GM20431 (cell line): Measurements from ENCODE around the gene LRRFIP2.

Experiments
- in situ Hi-C: fragments of 300-500 bp; cut with MseI, MboI; formaldehyde crosslinking; loops from one replicate; pipeline ENCODE4 v1.15.0; 2020; ENCODE audit warnings: low sequenced_read_pairs; ENCODE audit not compliant: unreplicated experiment

The LRRFIP2 gene

GRCh38 chr3:37032961-37033360 lies 141.4 kb downstream of the LRRFIP2 start:
- in situ Hi-C loops, result no loop called here

GRCh38 chr3:37031096-37031682 lies 143.2 kb downstream of the LRRFIP2 start:
- in situ Hi-C loops, result no loop called here

- in situ Hi-C loops, result no loop called here
Observed at GRCh38 chr3:37030588-37030987, 143.8 kb downstream of the LRRFIP2 start.

- in situ Hi-C loops, result no loop called here
Observed at GRCh38 chr3:37029516-37030163, 144.7 kb downstream of the LRRFIP2 start.

GRCh38 chr3:37029111-37029510 lies 145.3 kb downstream of the LRRFIP2 start:
- in situ Hi-C loops, result no loop called here

GRCh38 chr3:37028329-37028728 lies 146.1 kb downstream of the LRRFIP2 start:
- in situ Hi-C loops, result no loop called here

- in situ Hi-C loops, result no loop called here
Observed at GRCh38 chr3:37026851-37027250, 147.5 kb downstream of the LRRFIP2 start.

GRCh38 chr3:37025561-37026335 lies 148.6 kb downstream of the LRRFIP2 start:
- in situ Hi-C loops, result no loop called here

GRCh38 chr3:37024820-37025405 lies 149.5 kb downstream of the LRRFIP2 start:
- in situ Hi-C loops, result no loop called here

GRCh38 chr3:37024092-37024491 lies 150.3 kb downstream of the LRRFIP2 start:
- in situ Hi-C loops, result no loop called here

- in situ Hi-C loops, result no loop called here
Observed at GRCh38 chr3:37017683-37018082, 156.7 kb downstream of the LRRFIP2 start.

GRCh38 chr3:37016903-37017302 lies 157.5 kb downstream of the LRRFIP2 start:
- in situ Hi-C loops, result no loop called here

- in situ Hi-C loops, result no loop called here
Observed at GRCh38 chr3:37015642-37016041, 158.7 kb downstream of the LRRFIP2 start.

- in situ Hi-C loops, result no loop called here
Observed at GRCh38 chr3:37014620-37015019, 159.8 kb downstream of the LRRFIP2 start.
